A549 (cell line): ENCODE data around the gene ASPSCR1. TPM values are rescaled to one million over a fixed set of nuclear protein-coding genes. Genes with fewer than 3 reads are reported as not detected.
A peak's percentile ranks its signal among the peaks of the same experiment; 100 is the strongest.

ENCODE experiments used
- ATAC-seq, 2 experiments: fragments of 200-7000 bp in 1 of 2; fragments of >200 bp in 1 of 2; cut with Nextera tagmentation in 1 of 2; cut with Tn5 transposase in 1 of 2; 3 replicates each; pipeline versions ENCODE4 v1.8.0 to v1.9.1; 2018 to 2020; ENCODE audit warnings: mild to moderate bottlenecking in 1 of 2, moderate library complexity in 1 of 2
- CTCF ChIA-PET: fragments of 300-600 bp; sonication (Branson Sonifier 250); formaldehyde crosslinking; extraction: SDS; loops from one replicate; lab custom pipeline; 2021; ENCODE audit warnings: antibody characterized with exemption, inconsistent platforms; lab: Yijun Ruan, JAX
- POLR2A ChIA-PET: fragments of 350-600 bp; formaldehyde crosslinking; extraction: SDS; loops from one replicate; lab custom pipeline; 2021; ENCODE audit warnings: antibody characterized with exemption, inconsistent platforms; lab: Yijun Ruan, JAX
- DNase-seq, 2 experiments: peaks; one replicate each; pipeline versions ENCODE4 v3.0.0 to v3.0.0-alpha.2; 2011 to 2016; ENCODE audit warnings: low read depth in 1 of 2, low spot score in 1 of 2
- FAIRE-seq: peaks from 2 replicates; lab custom pipeline; 2011; peaks lifted over from hg19 to GRCh38; lab: Jason Lieb, UNC
- H3K27ac ChIP-seq, 2 experiments: fragments of >200 bp; sonication (Bioruptor Twin); formaldehyde crosslinking; 3 replicates each; pipeline ENCODE4 v1.5.1; 2016 to 2017
- H3K4me1 ChIP-seq: fragments of >200 bp; sonication (Bioruptor Twin); formaldehyde crosslinking; 3 replicates; pipeline ENCODE4 v1.6.1; 2016
- H3K4me2 ChIP-seq: fragments of >200 bp; sonication (Bioruptor Twin); formaldehyde crosslinking; 3 replicates; pipeline ENCODE4 v1.6.1; 2016
- H3K4me3 ChIP-seq: fragments of >200 bp; sonication (Bioruptor Twin); formaldehyde crosslinking; 3 replicates; pipeline ENCODE4 v1.5.1; 2016
- H3K9me3 ChIP-seq: fragments of >200 bp; sonication (Bioruptor Twin); formaldehyde crosslinking; 3 replicates; pipeline ENCODE4 v1.6.1; 2016
- BHLHE40 ChIP-seq: IDR thresholded peaks from 2 replicates; pipeline ENCODE4 v1.6.1; 2012; ENCODE audit warnings: low read depth, low read length, inconsistent platforms
- CBX2 ChIP-seq: fragments of 200-600 bp; sonication (generic); IDR thresholded peaks from 2 replicates; pipeline ENCODE4 v1.6.1; 2016; ENCODE audit warnings: low read depth, mild to moderate bottlenecking, borderline replicate concordance
- CHD2 ChIP-seq: fragments of 150-350 bp; IDR thresholded peaks from 2 replicates; pipeline ENCODE4 v1.6.1; 2014; ENCODE audit warnings: low read length; ENCODE audit not compliant: partially characterized antibody
- EHMT2 ChIP-seq: fragments of 200-600 bp; sonication (generic); IDR thresholded peaks from 2 replicates; pipeline ENCODE4 v1.6.1; 2016; ENCODE audit warnings: antibody characterized with exemption, low read depth, mild to moderate bottlenecking, moderate library complexity
- EP300 ChIP-seq, 2 experiments: fragments of >200 bp; sonication (Bioruptor Twin); formaldehyde crosslinking; IDR thresholded peaks; 2 replicates in 1 of 2; 3 replicates in 1 of 2; pipeline ENCODE4 v1.6.1; 2016 to 2017
- ESRRA ChIP-seq: fragments of 150-350 bp; IDR thresholded peaks from 2 replicates; pipeline ENCODE4 v1.6.1; 2014; ENCODE audit warnings: mild to moderate bottlenecking, low read length, borderline replicate concordance
- FOSL2 ChIP-seq, 2 experiments: fragments of 450-650 bp in 1 of 2; fragments of >200 bp in 1 of 2; sonication (Bioruptor Twin) in 1 of 2; formaldehyde crosslinking; IDR thresholded peaks; 2 replicates each; pipeline versions ENCODE4 v1.5.0 to v1.6.1; 2016 to 2020; ENCODE audit warnings: mild to moderate bottlenecking in 1 of 2, moderate library complexity in 1 of 2
- HEYL ChIP-seq: fragments of 250-450 bp; sonication (Bioruptor Pico); IDR thresholded peaks from 2 replicates; pipeline ENCODE4 v1.8.0; 2021; ENCODE audit warnings: mild to moderate bottlenecking, moderate library complexity
- HOXB13 ChIP-seq: fragments of 250-450 bp; sonication (Bioruptor Pico); IDR thresholded peaks from 2 replicates; pipeline ENCODE4 v1.5.0; 2020; ENCODE audit warnings: low read depth, mild to moderate bottlenecking, moderate library complexity
- KDM5A ChIP-seq: fragments of 200-600 bp; sonication (generic); IDR thresholded peaks from 2 replicates; pipeline ENCODE4 v1.6.1; 2016; ENCODE audit warnings: antibody characterized with exemption, mild to moderate bottlenecking
- MAFK ChIP-seq: fragments of 450-650 bp; IDR thresholded peaks from 2 replicates; pipeline ENCODE4 v1.6.1; 2014; ENCODE audit not compliant: partially characterized antibody
- MAZ ChIP-seq: fragments of 150-350 bp; IDR thresholded peaks from 2 replicates; pipeline ENCODE4 v1.6.1; 2014; ENCODE audit warnings: antibody characterized with exemption, low read depth, low read length, borderline replicate concordance
- NPAS2 ChIP-seq: fragments of 250-450 bp; sonication (Bioruptor Pico); IDR thresholded peaks from 2 replicates; pipeline ENCODE4 v1.8.0; 2022; ENCODE audit warnings: mild to moderate bottlenecking, moderate library complexity, borderline replicate concordance
- RAD21 ChIP-seq, 2 experiments: fragments of >200 bp in 1 of 2; sonication (Bioruptor Twin) in 1 of 2; formaldehyde crosslinking in 1 of 2; IDR thresholded peaks in 1 of 2; conservative IDR thresholded peaks in 1 of 2; 2 replicates in 1 of 2; 3 replicates in 1 of 2; pipeline ENCODE4 v1.6.1; 2012 to 2018; ENCODE audit warnings: inconsistent platforms in 1 of 2
- RNF2 ChIP-seq: fragments of 200-600 bp; sonication (generic); IDR thresholded peaks from 2 replicates; pipeline ENCODE4 v1.6.1; 2016; ENCODE audit warnings: low read depth, mild to moderate bottlenecking, antibody characterized with exemption, moderate library complexity, borderline replicate concordance
- WGBS: methylation state at CpG from one replicate; pipeline ENCODE4 v1.1.6; 2017; ENCODE audit errors: missing lambda C conversion rate; 5-methylcytosine and 5-hydroxymethylcytosine counted together
- polyA plus RNA-seq, 4 experiments: library from polyadenylated mRNA; depleted of rRNA in 3 of 4; stranded (reverse); fragments of >200 nt; fragmentation: RNase III in 1 of 4; extraction: RNeasy Plus Mini Kit Qiagen cat#74134 plus additional on column Dnase treatment in 1 of 4; gene quantifications; 2 replicates in 3 of 4; 3 replicates in 1 of 4; pipeline ENCODE4 v1.2.3, GENCODE V29; 2011 to 2017
- TF ChIP-seq, protein P1 (sequence below): fragments of >200 bp; sonication (Bioruptor Twin); formaldehyde crosslinking; IDR thresholded peaks from 2 replicates; pipeline ENCODE4 v1.6.1; 2016
- TF ChIP-seq, protein P2 (sequence below): IDR thresholded peaks from 2 replicates; pipeline ENCODE4 v1.6.1; 2012; ENCODE audit warnings: low read depth, borderline replicate concordance
- TF ChIP-seq, protein P3 (sequence below): IDR thresholded peaks from 2 replicates; pipeline ENCODE4 v1.6.1; 2012
- TF ChIP-seq, protein P4 (sequence below): fragments of 150-350 bp; IDR thresholded peaks from 2 replicates; pipeline ENCODE4 v1.6.1; 2014; ENCODE audit warnings: low read depth, mild to moderate bottlenecking, low read length
- TF ChIP-seq, protein P5 (sequence below): fragments of >200 bp; sonication (Bioruptor Twin); formaldehyde crosslinking; IDR thresholded peaks from 3 replicates; pipeline ENCODE4 v1.5.1; 2016
- TF ChIP-seq, protein P6 (sequence below): fragments of >200 bp; sonication (Bioruptor Twin); formaldehyde crosslinking; IDR thresholded peaks from 3 replicates; pipeline ENCODE4 v1.6.1; 2016

The ASPSCR1 gene
- polyA plus RNA-seq, 2 of the 4 experiments (the other 2 are of a cell fraction), result 12.3 to 25.7 TPM

DNA sequence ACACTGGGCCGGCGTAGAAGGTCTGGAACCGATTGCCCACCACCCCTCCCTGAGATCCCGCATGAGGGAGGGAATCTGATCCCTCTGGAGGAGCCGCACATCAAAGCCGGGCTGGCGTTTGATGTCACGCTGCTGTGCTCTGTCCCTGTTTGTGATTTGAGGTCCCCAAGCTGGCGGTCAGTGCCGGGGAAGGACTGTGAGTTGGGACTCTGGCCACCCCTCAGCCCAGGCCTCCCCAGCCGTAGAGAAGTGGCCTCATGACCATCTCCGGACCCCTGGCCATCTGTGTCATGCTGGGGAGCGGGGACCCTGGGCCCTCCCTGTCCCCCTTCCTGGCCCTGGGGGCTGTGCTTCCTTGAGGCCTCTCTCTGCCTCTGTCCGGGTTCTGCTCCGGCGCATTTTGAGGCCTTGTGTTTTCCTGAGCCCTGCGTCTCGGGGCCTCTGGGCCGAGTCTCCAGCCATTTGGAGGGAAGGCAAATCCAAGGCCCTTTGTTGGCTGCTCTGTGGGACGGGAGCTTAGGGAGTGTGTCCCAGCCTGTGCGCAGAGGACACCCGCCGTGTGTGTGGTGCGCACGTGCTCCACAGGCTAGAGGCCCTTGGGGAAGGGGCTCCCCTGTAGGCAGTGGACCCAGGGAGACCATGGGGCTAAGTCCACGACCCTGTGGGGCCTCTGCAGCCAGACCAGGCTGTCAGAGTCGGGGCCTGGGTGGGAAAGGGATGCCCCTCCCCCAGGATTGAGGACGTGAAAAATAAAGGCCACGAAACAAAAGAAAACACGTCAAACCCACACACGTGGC lies 15.1 kb downstream of the ASPSCR1 start:
- ATAC-seq (no peak), FAIRE-seq (no peak), DNase-seq (no peak)
- POLR2A ChIA-PET, result no interaction called here
- Histone ChIP-seq H3K9me3 (no peaks in the 10 kb centered on the region), H3K4me2 (peak overlapping the region; percentile 9; the same call in 1 of the 3 replicates), H3K4me1 (peaks cover 17% of the 10 kb centered on the region), H3K4me3 (no peak overlapping the region), H3K27ac (peak overlapping the region in 1 of 2 experiments; percentile 61; a peak in 4 of 6 replicates)
- WGBS, result 93% methylated on average over 31 of the region's 31 CpGs
- TF ChIP-seq MAZ (no peak), KDM5A (no peak), MAFK (no peak), HEYL (CRISPR knock-in tag) (no peak), HOXB13 (CRISPR knock-in tag) (no peak)
- CTCF ChIA-PET, result interaction anchor here (1.0 to 5.6 kb wide), 6 partner anchors 12 to 38 kb away, joined by 4 to 46 read pairs (median 6); partner anchors contain the start of genes CENPX and LRRC45

DNA sequence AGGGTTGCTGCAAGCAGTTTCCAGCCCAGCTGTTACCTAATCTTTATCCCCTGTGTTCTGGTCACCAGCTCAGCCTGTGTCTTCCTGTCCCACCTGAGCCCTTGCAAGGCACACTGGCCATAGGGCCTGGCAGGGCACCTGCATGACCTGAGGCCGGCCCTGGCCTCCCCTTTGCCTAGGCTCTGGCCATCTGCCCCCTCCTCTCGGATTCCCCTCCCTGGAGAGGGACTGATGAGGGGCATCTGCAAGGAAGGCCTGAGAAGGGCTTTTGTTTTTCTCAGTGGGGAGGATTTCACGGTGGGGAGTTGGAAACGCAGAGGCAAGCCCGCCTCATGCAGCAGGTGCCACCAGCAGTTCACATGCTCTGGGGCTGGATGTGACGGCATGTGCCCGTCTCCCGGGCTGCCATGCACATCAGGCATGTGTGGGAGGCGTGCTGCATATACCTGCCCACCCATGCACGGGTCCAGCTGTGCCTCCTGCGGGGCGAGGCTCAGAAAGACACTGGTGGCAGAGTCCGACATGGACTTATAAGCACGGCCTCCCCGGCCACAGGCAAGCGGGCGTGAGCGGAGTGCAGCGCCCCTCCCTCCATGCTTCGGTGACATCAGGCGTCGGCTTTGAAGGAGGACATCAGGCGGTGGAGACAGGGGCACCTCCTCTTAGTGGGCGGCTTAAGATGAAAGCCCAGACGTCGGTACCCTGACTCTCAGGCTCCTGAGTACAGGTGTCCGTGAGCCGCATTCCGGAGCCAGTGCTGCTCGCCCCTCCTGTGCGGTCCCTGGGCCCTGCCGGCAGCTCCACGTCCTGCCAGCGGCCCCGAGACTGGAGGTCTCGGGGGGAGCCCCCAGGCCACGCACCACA lies 16.5 kb downstream of the ASPSCR1 start:
- Histone ChIP-seq H3K27ac (no peak overlapping the region), H3K4me2 (no peak overlapping the region), H3K9me3 (no peaks in the 10 kb centered on the region), H3K4me1 (peaks cover 17% of the 10 kb centered on the region), H3K4me3 (no peak overlapping the region)
- FAIRE-seq (no peak), DNase-seq (no peak), ATAC-seq (no peak)
- WGBS, result 93% methylated on average over 36 of the region's 37 CpGs
- TF ChIP-seq, protein P1, sequence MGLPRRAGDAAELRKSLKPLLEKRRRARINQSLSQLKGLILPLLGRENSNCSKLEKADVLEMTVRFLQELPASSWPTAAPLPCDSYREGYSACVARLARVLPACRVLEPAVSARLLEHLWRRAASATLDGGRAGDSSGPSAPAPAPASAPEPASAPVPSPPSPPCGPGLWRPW, result no peak
- TF ChIP-seq, protein P2, sequence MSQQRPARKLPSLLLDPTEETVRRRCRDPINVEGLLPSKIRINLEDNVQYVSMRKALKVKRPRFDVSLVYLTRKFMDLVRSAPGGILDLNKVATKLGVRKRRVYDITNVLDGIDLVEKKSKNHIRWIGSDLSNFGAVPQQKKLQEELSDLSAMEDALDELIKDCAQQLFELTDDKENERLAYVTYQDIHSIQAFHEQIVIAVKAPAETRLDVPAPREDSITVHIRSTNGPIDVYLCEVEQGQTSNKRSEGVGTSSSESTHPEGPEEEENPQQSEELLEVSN, result no peak
- TF ChIP-seq KDM5A (no peak), RAD21 (conservative IDR thresholded peaks at IDR 0.05 in 1 of 2, IDR thresholded peaks at IDR 0.05 in 1 of 2) (no peak), MAFK (no peak), CBX2 (no peak), EP300 (IDR thresholded peaks at IDR 0.05) (no peak), HOXB13 (CRISPR knock-in tag) (no peak), FOSL2 (IDR thresholded peaks at IDR 0.05) (no peak), FOSL2 (CRISPR knock-in tag; IDR thresholded peaks at IDR 0.05) (no peak), RNF2 (no peak), BHLHE40 (no peak), EHMT2 (no peak), NPAS2 (CRISPR knock-in tag) (no peak), ESRRA (no peak), CHD2 (no peak)
- TF ChIP-seq, protein P3, sequence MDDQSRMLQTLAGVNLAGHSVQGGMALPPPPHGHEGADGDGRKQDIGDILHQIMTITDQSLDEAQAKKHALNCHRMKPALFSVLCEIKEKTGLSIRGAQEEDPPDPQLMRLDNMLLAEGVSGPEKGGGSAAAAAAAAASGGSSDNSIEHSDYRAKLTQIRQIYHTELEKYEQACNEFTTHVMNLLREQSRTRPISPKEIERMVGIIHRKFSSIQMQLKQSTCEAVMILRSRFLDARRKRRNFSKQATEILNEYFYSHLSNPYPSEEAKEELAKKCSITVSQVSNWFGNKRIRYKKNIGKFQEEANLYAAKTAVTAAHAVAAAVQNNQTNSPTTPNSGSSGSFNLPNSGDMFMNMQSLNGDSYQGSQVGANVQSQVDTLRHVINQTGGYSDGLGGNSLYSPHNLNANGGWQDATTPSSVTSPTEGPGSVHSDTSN, result no peak
- TF ChIP-seq, protein P4, sequence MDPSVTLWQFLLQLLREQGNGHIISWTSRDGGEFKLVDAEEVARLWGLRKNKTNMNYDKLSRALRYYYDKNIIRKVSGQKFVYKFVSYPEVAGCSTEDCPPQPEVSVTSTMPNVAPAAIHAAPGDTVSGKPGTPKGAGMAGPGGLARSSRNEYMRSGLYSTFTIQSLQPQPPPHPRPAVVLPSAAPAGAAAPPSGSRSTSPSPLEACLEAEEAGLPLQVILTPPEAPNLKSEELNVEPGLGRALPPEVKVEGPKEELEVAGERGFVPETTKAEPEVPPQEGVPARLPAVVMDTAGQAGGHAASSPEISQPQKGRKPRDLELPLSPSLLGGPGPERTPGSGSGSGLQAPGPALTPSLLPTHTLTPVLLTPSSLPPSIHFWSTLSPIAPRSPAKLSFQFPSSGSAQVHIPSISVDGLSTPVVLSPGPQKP, result no peak
- TF ChIP-seq, protein P5, sequence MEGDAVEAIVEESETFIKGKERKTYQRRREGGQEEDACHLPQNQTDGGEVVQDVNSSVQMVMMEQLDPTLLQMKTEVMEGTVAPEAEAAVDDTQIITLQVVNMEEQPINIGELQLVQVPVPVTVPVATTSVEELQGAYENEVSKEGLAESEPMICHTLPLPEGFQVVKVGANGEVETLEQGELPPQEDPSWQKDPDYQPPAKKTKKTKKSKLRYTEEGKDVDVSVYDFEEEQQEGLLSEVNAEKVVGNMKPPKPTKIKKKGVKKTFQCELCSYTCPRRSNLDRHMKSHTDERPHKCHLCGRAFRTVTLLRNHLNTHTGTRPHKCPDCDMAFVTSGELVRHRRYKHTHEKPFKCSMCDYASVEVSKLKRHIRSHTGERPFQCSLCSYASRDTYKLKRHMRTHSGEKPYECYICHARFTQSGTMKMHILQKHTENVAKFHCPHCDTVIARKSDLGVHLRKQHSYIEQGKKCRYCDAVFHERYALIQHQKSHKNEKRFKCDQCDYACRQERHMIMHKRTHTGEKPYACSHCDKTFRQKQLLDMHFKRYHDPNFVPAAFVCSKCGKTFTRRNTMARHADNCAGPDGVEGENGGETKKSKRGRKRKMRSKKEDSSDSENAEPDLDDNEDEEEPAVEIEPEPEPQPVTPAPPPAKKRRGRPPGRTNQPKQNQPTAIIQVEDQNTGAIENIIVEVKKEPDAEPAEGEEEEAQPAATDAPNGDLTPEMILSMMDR, result no peak
- TF ChIP-seq, protein P6, sequence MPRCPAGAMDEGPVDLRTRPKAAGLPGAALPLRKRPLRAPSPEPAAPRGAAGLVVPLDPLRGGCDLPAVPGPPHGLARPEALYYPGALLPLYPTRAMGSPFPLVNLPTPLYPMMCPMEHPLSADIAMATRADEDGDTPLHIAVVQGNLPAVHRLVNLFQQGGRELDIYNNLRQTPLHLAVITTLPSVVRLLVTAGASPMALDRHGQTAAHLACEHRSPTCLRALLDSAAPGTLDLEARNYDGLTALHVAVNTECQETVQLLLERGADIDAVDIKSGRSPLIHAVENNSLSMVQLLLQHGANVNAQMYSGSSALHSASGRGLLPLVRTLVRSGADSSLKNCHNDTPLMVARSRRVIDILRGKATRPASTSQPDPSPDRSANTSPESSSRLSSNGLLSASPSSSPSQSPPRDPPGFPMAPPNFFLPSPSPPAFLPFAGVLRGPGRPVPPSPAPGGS, result no peak
- ChIA-PET CTCF (interaction anchor here (0.9 to 4.5 kb wide), 5 partner anchors 14 to 61 kb away, joined by 3 to 40 read pairs (median 5); partner anchors contain the start of gene NOTUM), POLR2A (no interaction called here)
